Activated effector memory CD4-positive, alpha-beta T cell treated with anti-CD3 and anti-CD28 coated beads, Interleukin-2, amount 50 U/mL, for 16 hours (primary cell): ENCODE data around the gene APOBEC3G.

Source experiments
- DNase-seq: peaks from one replicate; pipeline ENCODE4 v3.0.0-alpha.2; 2020

APOBEC3G gene

DNA sequence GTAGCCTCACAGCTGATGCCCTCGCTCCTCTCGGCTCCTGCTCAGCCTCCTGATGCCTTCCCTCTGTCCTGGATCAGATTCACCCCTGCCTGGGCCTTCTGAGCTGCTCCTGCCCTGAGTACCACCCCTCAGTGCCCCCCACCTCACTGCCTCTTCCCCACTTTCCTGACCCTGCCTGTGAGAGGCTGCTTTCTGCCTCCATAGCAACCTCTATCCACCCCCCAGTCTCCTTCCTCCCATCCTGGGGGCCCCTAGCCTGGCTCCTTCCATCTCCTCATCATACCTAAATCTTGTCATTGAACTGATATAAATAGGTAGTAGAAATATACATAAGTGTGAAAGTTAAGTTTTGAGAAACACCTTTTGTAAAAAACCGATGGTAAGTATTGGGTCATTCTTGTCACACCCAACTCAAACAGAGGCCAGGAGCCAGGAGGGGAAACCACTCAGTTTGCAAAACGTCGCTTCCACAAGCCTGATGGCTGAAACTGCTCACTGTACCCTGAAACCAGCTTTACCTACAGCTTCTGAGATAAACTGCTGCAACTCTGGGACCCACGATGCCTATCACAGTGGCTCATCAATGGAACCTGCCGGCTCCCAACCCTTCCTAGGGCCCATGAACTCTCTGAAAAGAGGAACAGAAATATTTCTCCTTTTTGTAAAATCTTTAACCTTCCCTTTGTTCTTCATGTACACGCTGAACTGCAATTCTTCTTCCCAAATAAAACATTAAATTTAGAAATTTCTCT, 15.2 kb downstream of the APOBEC3G start:
- DNase-seq = no peak

DNA sequence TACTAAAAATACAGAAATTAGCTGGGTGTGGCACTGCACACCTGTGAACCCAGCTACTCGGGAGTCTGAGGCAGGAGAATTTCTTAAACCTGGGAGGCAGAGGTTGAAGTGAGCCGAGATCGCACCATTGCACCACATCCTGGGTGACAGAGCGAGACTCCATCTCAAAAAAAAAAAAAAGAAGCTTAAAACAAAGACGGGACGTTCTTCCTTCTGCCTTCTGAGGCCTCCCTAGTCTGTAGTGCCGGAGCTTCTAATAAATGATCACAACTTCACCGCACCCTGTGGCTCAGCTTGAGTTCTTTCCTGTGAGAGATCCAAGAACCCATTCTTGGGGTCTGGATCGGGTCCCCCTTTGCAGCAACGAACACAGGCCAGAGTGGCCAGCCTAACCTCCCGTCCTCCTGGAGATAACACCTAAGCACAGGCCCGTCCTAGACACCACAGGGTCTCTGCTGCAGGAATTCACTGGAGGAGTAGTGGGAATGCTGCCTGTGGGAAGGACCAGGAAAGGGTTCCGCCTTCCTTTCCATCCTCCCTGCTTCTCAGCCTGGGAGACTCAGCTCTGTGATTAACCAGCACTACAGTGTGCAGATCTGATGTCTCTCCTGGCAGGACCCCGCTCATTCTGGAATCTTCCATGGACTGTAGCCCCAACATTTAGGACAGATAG, 17.8 kb downstream of the APOBEC3G start:
- DNase-seq = no peak

DNA sequence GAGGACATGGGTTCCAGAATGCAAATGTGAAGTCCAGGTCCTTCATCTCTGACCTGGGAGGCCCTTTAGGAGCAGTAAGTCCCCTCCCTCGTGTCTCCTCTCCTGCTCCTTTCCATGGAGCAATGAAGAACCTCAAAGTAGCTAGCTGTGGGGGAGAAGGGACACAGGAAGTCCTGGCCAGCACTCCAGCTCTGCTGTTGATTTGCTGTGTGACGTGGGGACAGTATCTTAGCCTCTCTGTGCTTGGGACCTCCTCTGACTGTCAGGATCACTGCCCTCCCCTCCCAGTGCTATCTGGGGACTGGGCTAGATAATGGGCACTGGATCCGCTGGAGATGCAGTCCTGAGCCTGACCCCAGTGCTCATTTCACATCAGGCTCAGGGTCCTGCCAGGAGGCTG, 18.9 kb downstream of the APOBEC3G start:
- no peak for DNase-seq

DNA sequence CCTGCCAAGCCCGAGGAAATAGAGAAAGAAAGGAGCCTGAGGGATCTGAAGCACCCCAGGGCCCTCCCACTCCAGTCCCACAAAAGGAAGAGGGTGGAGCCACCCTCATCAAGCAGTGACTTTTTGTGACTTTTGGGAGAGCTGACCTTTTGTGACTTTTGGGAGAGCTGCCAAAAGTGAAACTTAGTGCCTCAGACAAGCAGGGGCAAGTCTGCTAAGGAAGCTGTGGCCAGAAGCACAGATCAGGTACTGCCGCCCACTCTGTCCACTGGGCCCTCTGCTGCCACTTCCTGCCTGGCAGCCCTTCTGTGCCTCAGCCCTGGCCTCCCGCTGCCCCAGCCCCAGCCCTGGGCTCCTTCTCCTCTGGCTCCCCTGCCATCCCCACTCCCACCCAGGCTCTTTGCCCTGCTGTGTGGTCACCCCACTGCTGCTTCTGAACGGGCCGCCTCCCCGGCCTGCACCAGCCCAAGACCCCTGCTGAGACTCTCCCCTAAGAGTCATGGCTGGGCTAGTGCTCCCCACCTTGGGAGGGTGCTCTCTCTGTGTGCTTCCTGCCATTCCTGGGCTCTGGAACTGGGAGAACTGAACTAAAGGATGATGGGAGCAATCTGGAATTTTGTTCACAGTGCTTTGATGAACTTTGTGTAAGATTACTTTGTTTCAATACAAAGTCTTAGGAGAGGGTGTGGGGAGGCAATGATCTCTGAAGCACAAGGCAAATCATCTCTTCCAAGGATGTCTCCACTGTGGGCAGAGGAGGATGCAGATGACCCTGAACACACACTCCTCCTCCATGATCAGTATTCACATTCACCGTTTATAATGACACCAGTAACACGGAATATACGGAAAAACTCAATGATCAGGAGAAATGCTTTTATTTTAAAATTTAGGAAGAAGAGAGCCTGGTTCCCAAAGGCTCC, 20.3 kb downstream of the APOBEC3G start, which contains the start of gene APOBEC3H:
APOBEC3H (plus strand) TSS at position 147 of the 923 bp plus-strand sequence. CDS start 3,035 bp downstream, outside the sequence.
- peak; percentile 71 for DNase-seq

DNA sequence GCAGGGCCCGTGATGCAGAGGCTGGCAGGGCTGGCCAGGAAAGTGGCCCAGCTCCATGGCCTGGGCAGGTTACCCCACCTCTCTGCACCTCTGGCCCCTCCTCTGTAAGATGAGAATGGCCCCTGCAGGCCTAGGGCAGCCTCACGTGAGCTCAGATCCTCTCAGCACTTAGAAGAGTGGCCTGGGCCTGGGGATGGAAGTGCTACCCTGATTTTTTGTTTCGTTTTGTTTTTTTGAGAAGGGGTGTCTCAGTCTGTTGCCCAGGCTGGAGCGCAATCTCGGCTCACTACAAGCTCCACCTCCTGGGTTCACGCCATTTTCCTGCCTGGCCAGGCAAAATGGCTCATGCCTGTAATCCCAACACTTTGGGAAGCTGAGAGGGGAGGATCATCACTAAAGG, 21.0 kb downstream of the APOBEC3G start:
- DNase-seq = no peak

DNA sequence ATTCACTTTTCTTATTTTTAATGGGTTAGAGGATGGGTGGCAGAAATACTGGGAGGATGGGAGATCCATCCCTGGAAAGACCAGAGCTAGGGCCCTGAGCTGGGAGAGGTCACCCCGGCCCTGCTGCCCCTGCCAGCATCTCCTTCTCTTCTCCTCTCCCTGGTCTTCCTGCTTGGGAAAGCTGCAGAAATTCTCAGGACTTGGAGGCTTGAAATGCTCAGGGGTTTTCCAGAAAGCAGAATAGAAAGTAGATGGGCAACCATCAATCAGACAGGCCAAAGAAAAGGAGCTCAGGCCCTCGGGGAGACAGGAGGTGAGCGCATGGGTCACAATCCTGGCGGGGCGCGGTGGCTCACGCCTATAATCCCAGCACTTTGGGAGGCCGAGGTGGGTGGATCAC, 21.5 kb downstream of the APOBEC3G start:
- no peak for DNase-seq

DNA sequence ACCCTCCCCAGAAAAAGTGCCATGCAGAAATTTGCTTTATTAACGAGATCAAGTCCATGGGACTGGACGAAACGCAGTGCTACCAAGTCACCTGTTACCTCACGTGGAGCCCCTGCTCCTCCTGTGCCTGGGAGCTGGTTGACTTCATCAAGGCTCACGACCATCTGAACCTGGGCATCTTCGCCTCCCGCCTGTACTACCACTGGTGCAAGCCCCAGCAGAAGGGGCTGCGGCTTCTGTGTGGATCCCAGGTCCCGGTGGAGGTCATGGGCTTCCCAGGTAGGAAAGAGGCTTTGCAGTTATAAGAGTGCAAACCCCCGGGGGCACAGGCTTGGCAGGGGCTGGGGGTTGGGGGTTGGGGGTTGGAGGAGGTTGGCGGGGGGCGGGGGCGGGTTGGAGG, 24.2 kb downstream of the APOBEC3G start:
- no peak for DNase-seq

DNA sequence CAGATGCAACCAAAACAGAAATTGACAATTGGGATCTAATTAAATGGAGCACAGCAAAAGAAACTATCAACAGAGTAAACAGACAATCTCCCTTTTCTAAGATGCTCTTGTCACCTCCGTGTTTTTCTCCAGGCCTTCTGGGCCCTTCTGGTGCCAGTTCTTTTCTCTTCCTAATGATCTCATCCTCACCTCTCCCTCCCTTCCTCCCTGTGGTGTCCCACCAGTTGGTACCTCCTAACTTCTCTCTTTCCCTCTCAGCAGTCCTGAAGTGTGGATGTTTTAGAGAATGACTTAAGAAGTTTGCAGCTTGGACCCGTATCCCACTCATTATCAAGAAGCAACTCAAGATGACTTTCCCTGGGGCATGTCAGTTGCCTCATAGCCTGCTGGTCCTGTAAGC, 26.4 kb downstream of the APOBEC3G start:
- DNase-seq = no peak

DNA sequence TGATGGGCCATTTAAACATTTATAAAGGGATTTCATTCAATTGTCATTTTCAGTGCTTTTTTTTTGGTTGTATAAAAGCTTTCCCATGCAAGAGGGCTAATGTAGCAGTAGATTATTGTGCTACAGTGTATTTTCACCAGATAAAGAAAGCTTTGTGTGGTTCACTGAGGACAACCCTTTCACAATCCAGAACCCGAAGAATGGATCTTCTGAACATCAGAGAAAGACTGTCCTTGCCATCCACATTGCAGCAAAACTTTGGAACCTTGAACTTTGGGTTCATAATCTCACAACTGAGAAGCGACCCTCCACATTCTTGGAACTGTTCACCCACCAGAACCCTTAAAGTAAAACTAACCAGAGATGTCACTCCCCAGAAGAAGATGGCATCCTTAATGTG, 29.3 kb downstream of the APOBEC3G start:
- no peak for DNase-seq

DNA sequence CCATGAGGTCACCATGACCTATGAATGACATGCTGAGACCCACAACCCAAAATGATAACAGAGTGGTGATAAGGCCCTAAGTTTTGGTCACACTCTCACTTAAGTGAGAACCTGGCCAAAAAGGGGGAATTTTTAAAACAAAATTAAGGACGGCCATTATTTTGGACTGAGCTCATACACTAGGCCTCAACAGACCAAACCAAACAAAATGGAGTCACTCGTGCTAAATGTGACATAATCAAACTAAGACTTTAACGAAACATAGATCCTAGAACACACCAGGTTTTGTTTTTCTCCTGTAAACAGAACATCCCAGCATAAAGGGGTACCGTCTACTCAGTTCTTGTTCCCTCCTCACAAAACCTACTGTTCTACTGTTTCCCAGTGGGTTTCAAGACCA, 31.4 kb downstream of the APOBEC3G start:
- no peak for DNase-seq

DNA sequence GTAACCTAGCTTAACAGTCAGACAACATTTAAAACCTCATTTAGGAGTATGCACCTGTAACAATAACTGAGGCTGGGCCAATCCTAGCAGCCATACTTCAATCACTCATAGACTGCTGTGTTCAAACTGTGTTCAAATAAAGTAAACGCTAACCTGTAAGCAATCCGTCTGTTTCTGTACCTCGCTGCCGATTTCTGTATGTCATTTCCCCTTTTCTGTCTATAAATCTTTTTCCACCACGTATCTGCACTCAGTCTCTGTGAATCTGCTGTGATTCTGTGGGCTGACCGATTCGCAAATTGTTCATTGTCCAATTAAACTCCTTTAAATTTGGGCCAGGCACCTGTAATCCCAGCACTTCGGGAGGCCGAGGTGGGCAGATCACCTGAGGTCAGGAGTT, 32.3 kb downstream of the APOBEC3G start:
- DNase-seq = no peak

DNA sequence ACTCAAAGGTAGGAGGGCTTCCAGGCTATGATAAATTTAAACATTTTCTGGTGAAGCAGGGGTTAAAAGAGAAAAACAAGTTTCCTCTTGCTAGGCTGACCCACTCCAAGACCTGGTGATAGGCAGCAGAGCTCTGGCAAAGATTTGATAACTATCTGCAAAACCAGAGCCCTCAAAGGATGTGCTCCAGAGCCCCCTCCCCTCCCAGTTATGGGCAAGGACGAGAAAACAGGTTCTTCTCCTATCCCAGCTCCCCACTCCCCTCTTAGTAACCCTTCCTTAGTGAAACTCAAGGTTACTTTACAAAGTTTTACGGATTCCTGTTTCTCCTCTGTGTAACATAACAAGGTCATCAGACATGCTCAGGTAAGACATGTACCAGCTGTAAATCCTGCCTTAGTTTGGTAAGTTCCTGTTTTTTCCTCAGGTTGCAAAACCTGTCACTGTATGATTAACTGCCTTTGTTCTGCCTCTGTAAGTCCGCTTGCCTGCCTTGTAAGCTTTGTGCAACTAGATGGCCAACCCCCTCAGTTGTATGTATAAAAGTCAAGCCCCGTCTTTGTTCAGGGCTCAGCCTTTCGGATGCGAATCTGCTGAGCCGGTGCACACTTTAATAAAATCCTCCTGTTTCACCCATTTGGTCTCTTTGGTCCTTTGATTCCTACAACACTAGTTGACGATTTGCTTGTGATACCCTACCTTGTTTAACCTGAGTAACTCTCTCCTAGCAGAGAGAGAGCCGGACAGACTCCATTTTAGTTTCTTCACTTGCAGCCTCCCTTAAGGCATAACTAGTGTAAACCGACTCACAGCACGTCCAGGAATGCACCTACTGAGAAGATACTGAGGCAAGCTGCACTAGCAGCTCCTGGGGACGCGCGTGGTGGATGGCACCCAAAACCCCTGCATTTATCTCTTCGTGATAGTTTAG, 33.8 kb downstream of the APOBEC3G start:
- no peak for DNase-seq

DNA sequence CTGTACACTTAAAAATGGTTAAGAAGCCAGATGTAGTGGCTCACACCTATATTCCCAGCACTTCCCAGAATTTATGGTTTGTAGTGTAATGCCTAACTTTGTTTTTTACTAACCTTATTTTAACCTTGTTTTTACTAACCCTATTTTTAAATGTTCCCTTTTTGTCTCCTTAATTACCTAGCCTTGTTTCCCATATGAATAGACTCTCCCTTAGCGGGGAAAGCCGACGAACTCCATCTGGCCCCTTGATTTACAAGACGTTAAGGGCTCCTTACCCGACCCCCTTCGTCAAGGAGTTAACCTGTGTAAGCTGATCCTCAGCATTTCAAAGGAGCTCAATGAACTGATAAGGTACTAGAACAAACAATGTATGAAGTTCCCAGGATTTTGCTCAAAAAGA, 37.0 kb downstream of the APOBEC3G start:
- no peak for DNase-seq

DNA sequence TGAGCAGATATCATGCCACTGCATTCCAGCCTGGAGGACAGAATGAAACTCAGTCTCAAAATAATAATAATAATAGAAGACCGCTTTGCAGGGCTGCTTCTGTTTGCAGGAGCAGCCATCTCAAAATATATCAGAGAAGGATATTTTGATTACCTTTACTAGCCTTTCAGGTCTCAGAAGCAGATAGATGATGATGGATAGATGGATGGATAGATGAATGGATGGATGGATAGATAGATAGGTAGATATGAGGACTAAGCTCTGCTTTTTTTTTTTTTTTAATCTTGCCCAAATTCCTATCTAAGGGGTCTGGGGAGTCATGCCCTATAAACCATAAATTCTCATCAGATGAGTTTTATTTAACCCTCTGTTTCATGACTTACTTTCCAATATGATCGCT, 38.5 kb downstream of the APOBEC3G start:
- no peak for DNase-seq

DNA sequence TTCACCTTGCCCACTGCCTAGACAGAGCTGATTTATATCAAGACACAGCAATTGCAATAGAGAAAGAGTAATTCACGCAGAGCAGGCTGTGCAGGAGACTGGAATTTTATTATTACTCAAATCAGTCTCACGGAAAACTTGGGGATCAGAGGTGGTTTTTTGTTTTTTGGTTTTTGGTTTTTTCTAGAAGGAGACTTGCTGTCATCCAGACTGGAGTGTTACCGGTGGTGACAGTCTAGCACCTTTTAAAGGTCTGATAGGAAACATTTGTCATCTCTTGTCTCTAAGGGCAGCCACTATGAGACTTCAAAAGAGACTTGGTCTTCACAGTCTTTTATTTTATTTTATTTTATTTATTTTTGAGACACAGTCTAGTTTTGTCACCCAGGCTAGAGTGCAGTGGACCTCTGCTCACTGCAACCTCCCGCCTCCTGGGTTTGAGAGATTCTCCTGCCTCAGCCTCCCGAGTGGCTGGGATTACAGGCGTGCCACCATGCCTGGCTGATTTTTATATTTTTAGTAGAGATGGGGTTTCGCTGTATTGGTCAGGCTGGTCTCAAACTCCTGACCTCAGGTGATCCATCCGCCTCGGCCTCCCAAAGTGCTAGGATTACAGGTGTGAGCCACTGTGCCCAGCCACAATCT, 39.0 kb downstream of the APOBEC3G start:
- no peak for DNase-seq

DNA sequence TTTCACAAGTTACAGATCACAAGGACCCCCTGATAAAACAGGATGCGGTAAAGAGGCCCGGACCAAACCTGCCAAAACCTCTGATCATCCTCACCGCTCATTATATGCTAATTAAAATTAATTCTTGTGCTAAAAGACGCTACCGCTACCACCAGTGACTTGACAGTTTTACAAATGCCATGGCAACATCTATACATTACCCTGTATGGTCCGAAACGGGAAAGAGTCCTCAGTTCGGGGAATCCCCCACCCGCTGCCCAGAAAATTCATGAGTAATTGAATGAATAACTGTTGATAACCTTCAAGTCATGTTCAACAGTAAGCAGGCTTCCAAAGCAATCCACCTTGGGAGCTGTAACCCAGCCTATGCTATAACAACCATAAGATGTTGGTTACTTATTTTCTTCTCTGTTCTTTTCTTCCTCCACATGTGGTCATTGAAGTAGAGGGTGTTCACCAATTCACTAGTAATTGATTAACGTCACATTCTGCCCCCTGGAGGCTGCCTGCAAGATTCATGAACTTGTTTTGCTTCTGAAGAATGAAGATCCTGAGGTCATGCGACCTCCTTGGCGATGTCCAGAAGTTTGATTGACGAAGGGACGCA, 40.6 kb downstream of the APOBEC3G start:
- peak; percentile 90 for DNase-seq

DNA sequence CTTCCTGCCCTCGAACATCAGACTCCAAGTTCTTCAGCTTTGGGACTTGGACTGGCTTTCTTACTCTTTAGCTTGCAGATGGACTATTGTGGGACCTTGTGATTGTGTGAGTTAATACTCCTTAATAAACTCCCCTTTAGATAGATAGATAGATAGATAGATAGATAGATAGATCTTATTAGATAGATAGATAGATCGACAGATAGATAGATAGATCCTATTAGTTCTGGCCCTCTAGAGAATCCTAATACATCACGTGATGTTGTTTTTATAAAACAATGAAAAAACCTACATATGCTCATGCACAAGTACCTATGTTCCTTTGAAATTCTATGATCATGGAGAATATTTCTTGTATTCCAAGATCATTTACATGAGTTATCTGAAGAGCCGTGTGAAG, 43.9 kb downstream of the APOBEC3G start:
- DNase-seq = no peak

DNA sequence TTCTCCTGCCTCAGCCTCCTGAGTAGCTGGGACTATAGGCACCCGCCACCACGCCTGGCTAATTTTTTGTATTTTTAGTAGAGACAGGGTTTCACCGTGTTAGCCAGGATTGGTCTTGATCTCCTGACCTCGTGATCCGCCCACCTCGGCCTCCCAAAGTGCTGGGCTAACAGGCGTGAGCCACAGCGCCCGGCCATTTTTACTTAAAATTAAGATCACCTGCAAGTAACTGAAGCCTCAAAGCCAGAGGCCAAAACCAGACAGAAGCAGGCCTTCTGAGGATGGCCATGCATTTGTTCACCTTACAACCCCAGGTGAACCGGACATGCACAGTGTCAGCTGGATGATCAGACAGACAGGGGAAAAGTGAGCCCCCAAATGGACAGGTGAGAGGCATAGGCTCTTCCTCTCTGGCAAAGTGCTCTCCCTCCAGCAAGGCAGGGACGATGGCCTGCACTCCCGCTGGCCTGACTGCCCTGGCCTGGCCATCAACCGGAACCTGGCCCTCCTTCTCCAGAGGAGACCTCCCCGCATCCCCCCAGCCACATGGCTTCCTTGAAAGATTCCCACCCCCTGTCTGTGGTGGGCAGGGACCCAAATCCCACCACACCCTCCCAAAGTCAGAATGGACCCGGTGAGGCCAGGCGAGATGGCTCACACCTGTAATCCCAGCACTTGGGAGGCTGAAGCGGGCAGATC, 45.8 kb downstream of the APOBEC3G start:
- DNase-seq = no peak

DNA sequence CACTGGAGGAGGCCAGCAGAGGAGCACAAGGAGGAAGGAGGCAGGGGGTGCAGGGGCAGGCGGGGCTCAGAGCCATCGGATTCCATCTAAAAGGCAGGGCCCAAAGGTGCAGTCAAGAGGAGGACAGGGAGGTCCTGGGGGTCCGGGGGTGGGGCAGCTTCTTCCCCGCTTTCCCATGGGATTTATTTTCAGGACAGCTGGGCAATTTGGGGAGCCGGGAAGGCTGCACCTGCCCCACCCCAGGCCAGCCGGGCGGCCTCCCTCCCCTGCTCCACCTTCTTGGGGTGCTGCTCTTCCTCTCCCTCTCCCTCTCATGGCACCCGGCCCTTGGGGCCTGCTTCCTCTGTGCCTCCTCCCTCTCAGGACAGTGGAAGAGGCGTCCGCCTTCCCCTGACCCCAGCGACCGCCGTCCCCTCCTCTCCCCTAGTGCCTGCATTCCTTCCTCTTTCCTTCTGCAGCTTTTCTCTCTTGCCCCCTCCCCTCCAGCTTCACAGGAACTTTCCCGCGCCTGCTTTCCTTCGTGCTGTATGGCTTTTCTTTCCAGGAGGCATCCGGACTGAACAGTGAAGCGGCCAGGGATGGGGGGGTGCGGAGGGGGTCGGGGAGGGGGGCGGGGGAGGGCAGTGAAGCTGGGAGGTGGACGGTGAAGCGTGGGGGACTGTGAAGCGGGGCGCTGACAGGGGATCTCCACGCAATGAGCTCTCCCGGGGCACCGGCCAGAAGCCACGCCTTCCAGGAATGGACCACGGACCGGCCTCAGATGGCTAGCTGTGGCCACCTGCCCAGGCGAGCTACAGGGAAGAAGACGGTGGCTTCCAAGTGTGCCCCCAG, 46.9 kb downstream of the APOBEC3G start:
- DNase-seq = no peak

DNA sequence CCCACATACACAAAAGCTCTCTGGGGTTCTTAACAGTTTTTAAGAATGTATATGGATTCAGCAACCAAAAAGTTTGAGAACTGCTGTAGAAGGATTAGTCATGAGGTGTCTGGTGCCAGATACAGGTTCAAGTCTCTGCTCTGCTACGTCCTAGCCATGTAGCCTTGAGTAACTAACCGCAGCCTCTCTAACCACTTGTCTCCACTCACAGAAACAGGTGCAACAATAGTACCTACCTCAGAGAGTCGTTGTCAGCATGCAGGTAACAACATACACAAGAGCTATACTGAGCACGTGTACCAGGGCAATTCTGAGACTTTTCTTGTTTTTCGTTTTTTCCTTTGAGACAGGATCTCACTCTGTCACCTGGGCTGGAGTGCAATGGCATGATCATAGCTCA, 48.5 kb downstream of the APOBEC3G start:
- DNase-seq = no peak
